Measurements from ENCODE around the gene C1orf21.

Gene C1orf21

GRCh38 chr1:184527402-184527801, 140.6 kb downstream of the C1orf21 start:
- DNase-seq, result no peak

GRCh38 chr1:184530226-184530625, 143.4 kb downstream of the C1orf21 start:
- no peak for DNase-seq

GRCh38 chr1:184531296-184531695, 144.5 kb downstream of the C1orf21 start:
- DNase-seq, result no peak

GRCh38 chr1:184532199-184532598, 145.4 kb downstream of the C1orf21 start:
- no peak for DNase-seq

GRCh38 chr1:184533049-184533448, 146.2 kb downstream of the C1orf21 start:
- no peak for DNase-seq

- DNase-seq, result no peak
Measured at GRCh38 chr1:184533915-184534314, 147.1 kb downstream of the C1orf21 start.

- no peak for DNase-seq
Measured at GRCh38 chr1:184534690-184535089, 147.9 kb downstream of the C1orf21 start.

- DNase-seq, result no peak
Measured at GRCh38 chr1:184535191-184535970, 148.6 kb downstream of the C1orf21 start.

GRCh38 chr1:184536246-184536985, 149.6 kb downstream of the C1orf21 start:
- no peak for DNase-seq

GRCh38 chr1:184539580-184539979, 152.8 kb downstream of the C1orf21 start:
- no peak for DNase-seq

GRCh38 chr1:184541537-184542152, 154.8 kb downstream of the C1orf21 start:
- no peak for DNase-seq

GRCh38 chr1:184542291-184542690, 155.5 kb downstream of the C1orf21 start:
- DNase-seq, result no peak

- DNase-seq, result no peak
Measured at GRCh38 chr1:184545601-184546000, 158.8 kb downstream of the C1orf21 start.

- no peak for DNase-seq
Measured at GRCh38 chr1:184552446-184552845, 165.6 kb downstream of the C1orf21 start.

- DNase-seq, result no peak
Measured at GRCh38 chr1:184553845-184554244, 167.0 kb downstream of the C1orf21 start.

GRCh38 chr1:184555665-184556641, 169.1 kb downstream of the C1orf21 start:
- DNase-seq, result no peak

GRCh38 chr1:184556665-184557064, 169.8 kb downstream of the C1orf21 start:
- DNase-seq, result no peak

- DNase-seq, result no peak
Measured at GRCh38 chr1:184557423-184558347, 170.9 kb downstream of the C1orf21 start.

GRCh38 chr1:184558691-184559090, 171.9 kb downstream of the C1orf21 start:
- no peak for DNase-seq

GRCh38 chr1:184559117-184559713, 172.4 kb downstream of the C1orf21 start:
- DNase-seq, result no peak

- no peak for DNase-seq
Measured at GRCh38 chr1:184562806-184563205, 176.0 kb downstream of the C1orf21 start.

Measured in stimulated activated CD4-positive, alpha-beta T cell treated with anti-CD3 and anti-CD28 coated beads, Interleukin-2, amount 100 ng/mL, for 24 hours (primary cell).